Kidney (tissue), 14 donors: ENCODE data around the gene TSHR. TPM values are rescaled to one million over a fixed set of nuclear protein-coding genes. Genes with fewer than 3 reads are reported as not detected.

Source experiments
- DNase-seq, 5 donors: peaks; one replicate each; pipeline ENCODE4 v3.0.0-alpha.2; 2013 to 2020
- FAIRE-seq: peaks from 2 replicates; lab custom pipeline; 2012; peaks lifted over from hg19 to GRCh38; lab: Jason Lieb, UNC
- H3K27ac ChIP-seq, 2 donors: one replicate each; pipeline ENCODE4 v1.7.0; 2013; ENCODE audit warnings: low read depth in 2 of 2, low read length in 2 of 2, inconsistent platforms in 1 of 2
- H3K27me3 ChIP-seq: one replicate; pipeline ENCODE4 v1.7.1; 2013; ENCODE audit warnings: low read length, inconsistent platforms; ENCODE audit not compliant: control insufficient read depth, insufficient read depth
- H3K36me3 ChIP-seq, 3 donors: one replicate each; pipeline versions ENCODE4 v1.7.0 to v1.7.1; 2013; ENCODE audit warnings: low read length in 3 of 3, control low read depth in 1 of 3, inconsistent platforms in 1 of 3; ENCODE audit not compliant: insufficient read depth in 3 of 3, control insufficient read depth in 2 of 3
- H3K4me1 ChIP-seq, 3 donors: one replicate each; pipeline versions ENCODE4 v1.7.0 to v1.7.1; 2013; ENCODE audit warnings: low read length in 3 of 3, inconsistent platforms in 1 of 3, low read depth in 1 of 3; ENCODE audit not compliant: control insufficient read depth in 2 of 3, insufficient read depth in 2 of 3
- H3K4me3 ChIP-seq, 3 donors: one replicate each; pipeline versions ENCODE4 v1.7.0 to v1.8.1; 2013; ENCODE audit warnings: low read length in 3 of 3, control low read depth in 1 of 3, inconsistent platforms in 1 of 3
- H3K9ac ChIP-seq, 3 donors: one replicate each; pipeline versions ENCODE4 v1.7.0 to v1.7.1; 2013; ENCODE audit warnings: low read length in 3 of 3, control low read depth in 1 of 3, inconsistent platforms in 1 of 3
- H3K9me3 ChIP-seq, 3 donors: one replicate each; pipeline versions ENCODE4 v1.7.0 to v1.7.1; 2013; ENCODE audit warnings: low read length in 3 of 3, control low read depth in 1 of 3, inconsistent platforms in 1 of 3; ENCODE audit not compliant: control insufficient read depth in 2 of 3, insufficient read depth in 1 of 3
- CTCF ChIP-seq: IDR thresholded peaks from 3 replicates; pipeline ENCODE4 v1.5.1; 2012; ENCODE audit warnings: mild to moderate bottlenecking, moderate library complexity, borderline replicate concordance; ENCODE audit not compliant: insufficient read depth; ENCODE audit errors: extremely low read depth
- intact Hi-C: fragments of 100-400 bp; cut with DNase I; formaldehyde crosslinking; loops from one replicate; pipeline ENCODE4 v1.11.1; 2022
- polyA plus RNA-seq: library from polyadenylated mRNA; stranded (reverse); fragments of 350-450 nt; fragmentation: Illumina TruSeq; extraction: RNeasy Lipid Tissue Mini Kit (QIAGEN cat#74804); gene quantifications from one replicate; pipeline ENCODE4 v1.2.3, GENCODE V29; 2014; ENCODE audit warnings: low read depth, low replicate concordance; ENCODE audit not compliant: insufficient read depth
- total RNA-seq: library from RNA; stranded (reverse); fragmentation: NEBNext Ultra II Directional; extraction: Animal tissue kit (Norgen Biotek cat#: 25700); gene quantifications from one replicate; pipeline ENCODE4 v1.2.1, GENCODE V29; 2021
- donor health status: control.
- donor health status: control.
- donor health status: control.
- donor health status: control.
- donor health status: control.
- donor health status: DM: yes; HTN: yes; CAD: no.
- donor health status: Normal renal cell carcinoma (clear cell type).

Gene TSHR
- total and polyA plus RNA-seq, 2 donors from 2014 or later, result 0.98 TPM; not detected in 1

- Histone ChIP-seq H3K27ac (no peak overlapping the region), H3K27me3 (no peaks in the 10 kb centered on the region), H3K9ac (no peak overlapping the region), H3K36me3 (no peaks in the 10 kb centered on the region), H3K4me3 (no peak overlapping the region), H3K9me3 (no peaks in the 10 kb centered on the region), H3K4me1 (no peaks in the 10 kb centered on the region)
- no peak for TF ChIP-seq CTCF
- no peak for DNase-seq
- FAIRE-seq, result no peak
- intact Hi-C loops, result no loop called here
Observed at GRCh38 chr14:81023095-81023710, 67.8 kb downstream of the TSHR start.

DNA sequence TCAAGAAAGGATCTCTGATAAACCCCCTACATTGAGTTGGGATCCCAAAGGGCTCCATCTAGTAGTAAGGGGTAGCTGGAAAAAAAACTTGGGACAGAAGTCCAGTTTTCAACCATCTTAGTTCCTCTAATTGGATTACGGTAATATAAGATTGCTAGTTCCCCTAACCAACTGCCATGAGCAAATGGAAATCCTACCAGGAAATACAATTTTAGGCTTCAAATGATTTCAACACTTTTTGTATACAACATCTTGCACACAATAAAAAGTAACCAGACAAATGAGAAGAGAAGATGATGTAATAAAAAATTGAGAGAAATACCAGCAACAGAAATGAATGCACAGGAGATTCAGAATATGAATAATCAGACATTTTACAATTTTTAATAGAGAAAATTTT lies 73.0 kb downstream of the TSHR start:
- H3K9ac ChIP-seq, result no peak overlapping the region
- TF ChIP-seq CTCF, result no peak
- H3K9me3 ChIP-seq, result no peaks in the 10 kb centered on the region
- no peak overlapping the region for H3K4me3 ChIP-seq
- H3K36me3 ChIP-seq, result no peaks in the 10 kb centered on the region
- H3K27me3 ChIP-seq, result no peaks in the 10 kb centered on the region
- H3K4me1 ChIP-seq, result no peaks in the 10 kb centered on the region
- H3K27ac ChIP-seq, result no peak overlapping the region
- no peak for FAIRE-seq
- intact Hi-C loops, result no loop called here
- no peak for DNase-seq

DNA sequence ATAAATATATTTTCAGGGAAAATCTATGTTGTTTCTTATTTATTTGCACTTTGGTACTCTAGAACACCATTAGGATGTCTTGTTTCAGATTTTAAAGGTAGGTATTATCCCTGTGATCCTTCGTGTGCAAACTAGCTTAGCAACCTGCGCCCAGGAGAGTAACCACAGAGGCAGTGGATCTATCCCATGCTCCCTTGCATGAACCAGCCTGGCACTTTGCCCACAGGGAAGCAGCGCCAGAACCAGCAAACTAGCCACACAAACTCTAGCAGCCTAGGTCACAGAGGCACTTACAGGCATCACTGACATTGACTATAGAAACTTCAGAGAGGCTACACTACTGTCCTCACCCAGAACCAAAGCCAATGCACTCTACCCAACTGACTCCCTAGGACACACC lies 76.1 kb downstream of the TSHR start:
- Histone ChIP-seq H3K4me1 (no peaks in the 10 kb centered on the region), H3K27ac (no peak overlapping the region), H3K36me3 (no peaks in the 10 kb centered on the region), H3K9me3 (no peaks in the 10 kb centered on the region), H3K9ac (no peak overlapping the region), H3K27me3 (no peaks in the 10 kb centered on the region), H3K4me3 (no peak overlapping the region)
- TF ChIP-seq CTCF, result no peak
- intact Hi-C loops, result no loop called here
- FAIRE-seq, result no peak
- peak in 1 of 5 donors; percentile 35 for DNase-seq
